CD14-positive monocyte (primary cell): ENCODE measurements around the gene HHIPL1. TPM values are rescaled to one million over a fixed set of nuclear protein-coding genes. Genes with fewer than 3 reads are reported as not detected.

Source experiments
- DNase-seq, 3 donors: peaks; one replicate each; pipeline ENCODE4 v3.0.0-alpha.2; 2011 to 2022
- H2AFZ ChIP-seq: 2 replicates; pipeline ENCODE4 v1.6.0; 2012; ENCODE audit warnings: mild to moderate bottlenecking, low read depth, low read length, inconsistent platforms; ENCODE audit not compliant: insufficient read depth, poor library complexity, severe bottlenecking
- H3K27ac ChIP-seq, 2 donors: 1 replicate in 1 of 2; 2 replicates in 1 of 2; pipeline ENCODE4 v1.5.1; 2012 to 2013; ENCODE audit warnings: low read length in 2 of 2, control low read depth in 1 of 2, inconsistent platforms in 1 of 2, low read depth in 1 of 2, mild to moderate bottlenecking in 1 of 2
- H3K27me3 ChIP-seq, 2 donors: one replicate each; pipeline versions ENCODE4 v1.6.0 to v1.6.1; 2011 to 2013; ENCODE audit warnings: low read length in 2 of 2; ENCODE audit not compliant: control insufficient read depth in 2 of 2, insufficient read depth in 2 of 2
- H3K36me3 ChIP-seq, 2 donors: replicated peaks in 1 of 2; 1 replicate in 1 of 2; 2 replicates in 1 of 2; pipeline versions ENCODE4 v1.5.1 to v1.6.1; 2012 to 2013; ENCODE audit warnings: low read length in 2 of 2, control low read depth in 1 of 2, inconsistent platforms in 1 of 2, mild to moderate bottlenecking in 1 of 2; ENCODE audit not compliant: insufficient read depth in 2 of 2, control insufficient read depth in 1 of 2
- H3K4me1 ChIP-seq, 2 donors: 1 replicate in 1 of 2; 2 replicates in 1 of 2; pipeline versions ENCODE4 v1.5.1 to v1.6.1; 2012 to 2013; ENCODE audit warnings: low read length in 2 of 2, control low read depth in 1 of 2, inconsistent platforms in 1 of 2, mild to moderate bottlenecking in 1 of 2, moderate library complexity in 1 of 2; ENCODE audit not compliant: insufficient read depth in 2 of 2, control insufficient read depth in 1 of 2
- H3K4me2 ChIP-seq: replicated peaks from 2 replicates; pipeline ENCODE3; 2012; ENCODE audit warnings: low read length, moderate library complexity, mild to moderate bottlenecking; ENCODE audit not compliant: poor library complexity, severe bottlenecking; ENCODE audit errors: extremely low read depth
- H3K4me3 ChIP-seq, 3 experiments: fragments of 200-600 bp in 1 of 3; sonication (generic) in 1 of 3; replicated peaks in 1 of 3; 1 replicate in 2 of 3; 2 replicates in 1 of 3; pipeline ENCODE4 v1.5.1; 2011 to 2013; ENCODE audit warnings: low read length in 3 of 3, mild to moderate bottlenecking in 3 of 3, control low read depth in 2 of 3, low read depth in 2 of 3, inconsistent platforms in 1 of 3, moderate library complexity in 1 of 3
- H3K79me2 ChIP-seq: 2 replicates; pipeline ENCODE4 v1.6.0; 2012; ENCODE audit warnings: mild to moderate bottlenecking, control low read depth, inconsistent platforms, low read length, moderate library complexity; ENCODE audit not compliant: insufficient read depth
- H3K9ac ChIP-seq: 2 replicates; pipeline ENCODE4 v1.6.0; 2017; ENCODE audit warnings: low read length, mild to moderate bottlenecking; ENCODE audit not compliant: insufficient read depth, poor library complexity, severe bottlenecking
- H3K9me3 ChIP-seq, 2 donors: replicated peaks in 1 of 2; 1 replicate in 1 of 2; 2 replicates in 1 of 2; pipeline versions ENCODE4 v1.5.1 to v1.6.1; 2012 to 2013; ENCODE audit warnings: low read length in 2 of 2, control low read depth in 1 of 2; ENCODE audit not compliant: control insufficient read depth in 1 of 2, insufficient read depth in 1 of 2
- H4K20me1 ChIP-seq: 2 replicates; pipeline ENCODE4 v1.6.0; 2012; ENCODE audit warnings: mild to moderate bottlenecking, low read length, control low read depth, moderate library complexity; ENCODE audit not compliant: insufficient read depth
- H3K27ac Mint-ChIP-seq, 7 donors: one replicate each; pipeline ENCODE4 v1.8.0; 2020; ENCODE audit warnings: mild to moderate bottlenecking in 7 of 7, mixed read lengths in 7 of 7, moderate library complexity in 6 of 7, inconsistent platforms in 2 of 7
- H3K27me3 Mint-ChIP-seq, 3 donors: one replicate each; pipeline ENCODE4 v1.8.0; 2021 to 2022; ENCODE audit warnings: low read depth in 3 of 3, mild to moderate bottlenecking in 3 of 3, mixed read lengths in 3 of 3, moderate library complexity in 3 of 3, inconsistent platforms in 1 of 3
- H3K36me3 Mint-ChIP-seq, 2 donors: one replicate each; pipeline ENCODE4 v1.8.0; 2020; ENCODE audit warnings: mixed read lengths in 2 of 2, inconsistent platforms in 1 of 2, mild to moderate bottlenecking in 1 of 2
- H3K4me1 Mint-ChIP-seq: one replicate; pipeline ENCODE4 v1.8.0; 2020; ENCODE audit warnings: mild to moderate bottlenecking, mixed read lengths
- H3K4me3 Mint-ChIP-seq, 2 donors: one replicate each; pipeline ENCODE4 v1.8.0; 2020; ENCODE audit warnings: mild to moderate bottlenecking in 2 of 2, mixed read lengths in 2 of 2, moderate library complexity in 1 of 2
- H3K9me3 Mint-ChIP-seq, 7 donors: one replicate each; pipeline ENCODE4 v1.8.0; 2020 to 2022; ENCODE audit warnings: mixed read lengths in 7 of 7, mild to moderate bottlenecking in 6 of 7, moderate library complexity in 6 of 7, inconsistent platforms in 2 of 7
- WGBS: methylation state at CpG from one replicate; pipeline ENCODE4 v1.1.5; 2013; ENCODE audit warnings: missing lambda C conversion rate; ENCODE audit not compliant: insufficient coverage; 5-methylcytosine and 5-hydroxymethylcytosine counted together
- intact Hi-C, 2 donors: fragments of 100-400 bp; cut with micrococcal nuclease; formaldehyde crosslinking; loops; one replicate each; pipeline versions ENCODE4 v1.15.0 to v1.15.1; 2023
- polyA plus RNA-seq, 3 donors: library from polyadenylated mRNA; depleted of rRNA in 1 of 3; unstranded in 2 of 3; stranded (reverse) in 1 of 3; fragments of 300-500 nt in 2 of 3; fragments of >200 nt in 1 of 3; fragmentation: Illumina TruSeq in 2 of 3; gene quantifications; 1 replicate in 2 of 3; 2 replicates in 1 of 3; pipeline ENCODE4 v1.2.3, GENCODE V29; 2012 to 2021
- TF ChIP-seq, protein P1 (sequence below): fragments of 200-600 bp; IDR thresholded peaks from one replicate; pipeline ENCODE4 v1.8.0; 2022; ENCODE audit warnings: antibody characterized with exemption, mild to moderate bottlenecking

Gene HHIPL1
- polyA plus RNA-seq, 3 donors = 0.09 TPM; not detected in 2

DNA sequence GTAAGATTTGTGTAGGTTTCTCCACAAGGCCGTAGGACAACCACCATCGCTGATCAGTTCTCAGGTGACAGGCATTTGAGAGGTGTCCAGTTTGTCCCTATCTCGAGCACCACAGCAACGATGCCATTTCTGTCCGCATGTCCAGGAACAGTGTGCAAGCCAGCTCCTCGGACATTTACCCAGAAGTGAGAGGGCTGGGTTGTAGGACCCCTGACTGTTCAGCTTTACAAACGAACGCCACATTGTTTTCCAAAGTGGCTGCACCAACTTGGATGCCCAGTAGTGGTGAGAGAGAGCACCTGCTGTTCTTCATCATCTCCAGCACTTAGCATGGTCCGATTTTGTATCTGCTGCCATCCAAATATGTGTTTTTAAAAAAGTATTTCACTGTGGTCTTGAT lies 77.8 kb downstream of the HHIPL1 start:
- DNase-seq = no peak
- H3K9ac ChIP-seq = no peak overlapping the region
- H3K4me1 Mint-ChIP-seq = no peaks in the 10 kb centered on the region
- no peaks in the 10 kb centered on the region for H3K79me2 ChIP-seq
- H3K27ac ChIP-seq = no peak overlapping the region
- no peaks in the 10 kb centered on the region for H3K36me3 Mint-ChIP-seq
- H4K20me1 ChIP-seq = no peaks in the 10 kb centered on the region
- no peak overlapping the region for H3K27ac Mint-ChIP-seq
- no peaks in the 10 kb centered on the region for H3K9me3 ChIP-seq
- TF ChIP-seq, protein P1, sequence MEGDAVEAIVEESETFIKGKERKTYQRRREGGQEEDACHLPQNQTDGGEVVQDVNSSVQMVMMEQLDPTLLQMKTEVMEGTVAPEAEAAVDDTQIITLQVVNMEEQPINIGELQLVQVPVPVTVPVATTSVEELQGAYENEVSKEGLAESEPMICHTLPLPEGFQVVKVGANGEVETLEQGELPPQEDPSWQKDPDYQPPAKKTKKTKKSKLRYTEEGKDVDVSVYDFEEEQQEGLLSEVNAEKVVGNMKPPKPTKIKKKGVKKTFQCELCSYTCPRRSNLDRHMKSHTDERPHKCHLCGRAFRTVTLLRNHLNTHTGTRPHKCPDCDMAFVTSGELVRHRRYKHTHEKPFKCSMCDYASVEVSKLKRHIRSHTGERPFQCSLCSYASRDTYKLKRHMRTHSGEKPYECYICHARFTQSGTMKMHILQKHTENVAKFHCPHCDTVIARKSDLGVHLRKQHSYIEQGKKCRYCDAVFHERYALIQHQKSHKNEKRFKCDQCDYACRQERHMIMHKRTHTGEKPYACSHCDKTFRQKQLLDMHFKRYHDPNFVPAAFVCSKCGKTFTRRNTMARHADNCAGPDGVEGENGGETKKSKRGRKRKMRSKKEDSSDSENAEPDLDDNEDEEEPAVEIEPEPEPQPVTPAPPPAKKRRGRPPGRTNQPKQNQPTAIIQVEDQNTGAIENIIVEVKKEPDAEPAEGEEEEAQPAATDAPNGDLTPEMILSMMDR = no peak
- H3K4me2 ChIP-seq = no peak overlapping the region
- intact Hi-C loops = no loop called here
- no peak overlapping the region for H3K4me3 ChIP-seq
- H2AFZ ChIP-seq = no peak overlapping the region
- no peak overlapping the region for H3K4me3 Mint-ChIP-seq
- no peaks in the 10 kb centered on the region for H3K4me1 ChIP-seq
- 94% methylated on average over 8 of the region's 9 CpGs for WGBS
- peaks cover 7 to 22% (median 10%) of the 10 kb centered on the region in 3 donors for H3K27me3 Mint-ChIP-seq
- H3K9me3 Mint-ChIP-seq = peaks cover 0 to 2% (median 0%) of the 10 kb centered on the region in 7 donors
- no peaks in the 10 kb centered on the region for H3K36me3 ChIP-seq
- no peaks in the 10 kb centered on the region for H3K27me3 ChIP-seq

- Histone ChIP-seq H3K4me1 (no peaks in the 10 kb centered on the region), H3K9ac (no peak overlapping the region), H3K27ac (no peak overlapping the region), H3K36me3 (no peaks in the 10 kb centered on the region), H3K27me3 (no peaks in the 10 kb centered on the region), H2AFZ (no peak overlapping the region), H4K20me1 (no peaks in the 10 kb centered on the region), H3K9me3 (no peaks in the 10 kb centered on the region), H3K4me2 (no peak overlapping the region), H3K4me3 (no peak overlapping the region), H3K79me2 (no peaks in the 10 kb centered on the region)
- Mint-ChIP-seq H3K36me3 (no peaks in the 10 kb centered on the region), H3K9me3 (peaks cover 0 to 2% (median 0%) of the 10 kb centered on the region in 7 donors), H3K27me3 (peaks cover 9 to 29% (median 12%) of the 10 kb centered on the region in 3 donors), H3K4me1 (no peaks in the 10 kb centered on the region), H3K4me3 (no peak overlapping the region), H3K27ac (no peak overlapping the region)
- intact Hi-C loops = no loop called here
- DNase-seq = no peak
- 88% methylated on average over 1 of the region's 5 CpGs for WGBS
- TF ChIP-seq, protein P1 = no peak
Observed at GRCh38 chr14:99724196-99724891, 79.4 kb downstream of the HHIPL1 start.
